IMR-90 (cell line): Measurements from ENCODE around the gene NUB1. TPM values are rescaled to one million over a fixed set of nuclear protein-coding genes. Genes with fewer than 3 reads are reported as not detected.

ENCODE experiments used
- ATAC-seq: fragments of 200-7000 bp; cut with Tn5 transposase; 2 replicates; pipeline ENCODE4 v1.9.1; 2020; ENCODE audit warnings: low read depth, mild to moderate bottlenecking, moderate library complexity
- BruUV-seq: library from RNA; stranded (reverse); fragments of 400-500 nt; replicated peaks from 2 replicates; lab custom pipeline; 2021; lab: Mats Ljungman, UMichigan
- CTCF ChIA-PET: fragments of 300-600 bp; formaldehyde crosslinking; extraction: SDS; loops from one replicate; lab custom pipeline; 2021; ENCODE audit warnings: antibody characterized with exemption; lab: Yijun Ruan, JAX
- POLR2A ChIA-PET: fragments of 300-600 bp; sonication (Branson Sonifier 250); formaldehyde crosslinking; loops from one replicate; lab custom pipeline; 2022; ENCODE audit warnings: antibody characterized with exemption; ENCODE audit not compliant: unreplicated experiment; lab: Charles Lee
- DNase-seq: peaks from one replicate; pipeline ENCODE4 v3.0.0; 2013
- H2AFZ ChIP-seq: replicated peaks from 2 replicates; pipeline ENCODE3; 2013; ENCODE audit warnings: low read length, mild to moderate bottlenecking; ENCODE audit not compliant: poor library complexity
- H2AK5ac ChIP-seq: 2 replicates; pipeline ENCODE4 v1.6.1; 2013; ENCODE audit warnings: low read depth, low read length, inconsistent platforms
- H2AK9ac ChIP-seq: replicated peaks from 2 replicates; pipeline ENCODE3; 2013; ENCODE audit warnings: mild to moderate bottlenecking, low read depth, low read length, moderate library complexity; ENCODE audit not compliant: poor library complexity
- H2BK120ac ChIP-seq: 2 replicates; pipeline ENCODE4 v1.6.1; 2013; ENCODE audit warnings: low read depth, low read length, inconsistent platforms
- H2BK15ac ChIP-seq: 3 replicates; pipeline ENCODE4 v1.6.1; 2013; ENCODE audit warnings: low read depth, low read length, inconsistent platforms
- H2BK20ac ChIP-seq: 2 replicates; pipeline ENCODE4 v1.6.1; 2013; ENCODE audit warnings: low read depth, mild to moderate bottlenecking, inconsistent platforms, low read length, moderate library complexity
- H2BK5ac ChIP-seq: 2 replicates; pipeline ENCODE4 v1.6.1; 2013; ENCODE audit warnings: mild to moderate bottlenecking, low read depth, low read length, inconsistent platforms; ENCODE audit not compliant: poor library complexity, severe bottlenecking
- H3K14ac ChIP-seq: replicated peaks from 2 replicates; pipeline ENCODE4 v1.6.1; 2013; ENCODE audit warnings: low read depth, low read length, inconsistent platforms
- H3K18ac ChIP-seq: 2 replicates; pipeline ENCODE4 v1.6.1; 2013; ENCODE audit warnings: low read depth, low read length, control low read depth
- H3K23ac ChIP-seq: 2 replicates; pipeline ENCODE4 v1.6.1; 2013; ENCODE audit warnings: low read depth, low read length, inconsistent platforms
- H3K27ac ChIP-seq: 2 replicates; pipeline ENCODE4 v1.5.1; 2013; ENCODE audit warnings: mild to moderate bottlenecking, control low read depth, low read length; ENCODE audit not compliant: insufficient read depth
- H3K27me3 ChIP-seq: 2 replicates; pipeline ENCODE4 v1.6.1; 2013; ENCODE audit warnings: low read length; ENCODE audit not compliant: control insufficient read depth, insufficient read depth
- H3K36me3 ChIP-seq: 2 replicates; pipeline ENCODE4 v1.6.1; 2013; ENCODE audit warnings: low read length, mixed read lengths; ENCODE audit not compliant: control insufficient read depth, insufficient read depth
- H3K4ac ChIP-seq: 2 replicates; pipeline ENCODE4 v1.6.1; 2013; ENCODE audit warnings: low read depth, low read length, inconsistent platforms
- H3K4me1 ChIP-seq: 2 replicates; pipeline ENCODE4 v1.6.1; 2013; ENCODE audit warnings: low read length, mixed read lengths; ENCODE audit not compliant: control insufficient read depth, insufficient read depth
- H3K4me2 ChIP-seq: 2 replicates; pipeline ENCODE4 v1.6.1; 2013; ENCODE audit warnings: low read depth, mild to moderate bottlenecking, control low read depth, low read length, moderate library complexity
- H3K4me3 ChIP-seq: 2 replicates; pipeline ENCODE4 v1.5.1; 2013; ENCODE audit warnings: low read depth, mild to moderate bottlenecking, control low read depth, low read length, moderate library complexity; ENCODE audit not compliant: insufficient read depth
- H3K56ac ChIP-seq: 2 replicates; pipeline ENCODE4 v1.6.1; 2013; ENCODE audit warnings: low read length, inconsistent platforms; ENCODE audit not compliant: insufficient read depth; ENCODE audit errors: extremely low read depth
- H3K79me1 ChIP-seq, 2 experiments: 2 replicates each; pipeline ENCODE4 v1.6.1; 2013; ENCODE audit warnings: low read length in 2 of 2, inconsistent platforms in 1 of 2, low read depth in 1 of 2
- H3K9ac ChIP-seq: 2 replicates; pipeline ENCODE4 v1.6.1; 2013; ENCODE audit warnings: low read depth, low read length, control low read depth
- H3K9me1 ChIP-seq: 2 replicates; pipeline ENCODE4 v1.6.1; 2013; ENCODE audit warnings: low read length, inconsistent platforms; ENCODE audit not compliant: insufficient read depth
- H3K9me3 ChIP-seq: 2 replicates; pipeline ENCODE4 v1.6.1; 2013; ENCODE audit warnings: low read length; ENCODE audit not compliant: control insufficient read depth, insufficient read depth
- H4K20me1 ChIP-seq: 2 replicates; pipeline ENCODE4 v1.6.1; 2013; ENCODE audit warnings: low read length, inconsistent platforms; ENCODE audit not compliant: insufficient read depth
- H4K5ac ChIP-seq: 2 replicates; pipeline ENCODE4 v1.6.1; 2013; ENCODE audit warnings: mild to moderate bottlenecking, low read depth, low read length, control low read depth
- H4K8ac ChIP-seq, 2 experiments: 2 replicates each; pipeline ENCODE4 v1.6.1; 2013; ENCODE audit warnings: low read depth in 2 of 2, low read length in 2 of 2, control low read depth in 1 of 2, inconsistent platforms in 1 of 2
- H4K91ac ChIP-seq: 2 replicates; pipeline ENCODE4 v1.6.1; 2013; ENCODE audit warnings: low read depth, low read length, inconsistent platforms; ENCODE audit not compliant: insufficient read depth
- BHLHE40 ChIP-seq: fragments of 150-350 bp; IDR thresholded peaks from 2 replicates; pipeline ENCODE4 v1.6.1; 2016; ENCODE audit warnings: mild to moderate bottlenecking, low read depth, low read length
- CEBPB ChIP-seq: IDR thresholded peaks from 2 replicates; pipeline ENCODE4 v1.6.1; 2012; ENCODE audit warnings: low read depth, low read length, improper control_type of control experiment
- CHD1 ChIP-seq: IDR thresholded peaks from 2 replicates; pipeline ENCODE4 v1.6.1; 2012; ENCODE audit warnings: low read depth, low read length, improper control_type of control experiment
- FOS ChIP-seq: fragments of 150-350 bp; IDR thresholded peaks from 2 replicates; pipeline ENCODE4 v1.6.1; 2016; ENCODE audit warnings: low read depth, low read length
- MXI1 ChIP-seq: IDR thresholded peaks from 2 replicates; pipeline ENCODE4 v1.6.1; 2012; ENCODE audit warnings: low read depth, mild to moderate bottlenecking, low read length, moderate library complexity, borderline replicate concordance
- NFE2L2 ChIP-seq: fragments of 150-350 bp; IDR thresholded peaks from 2 replicates; pipeline ENCODE4 v1.6.1; 2016; ENCODE audit warnings: low read depth, mild to moderate bottlenecking, low read length
- RAD21 ChIP-seq: IDR thresholded peaks from 2 replicates; pipeline ENCODE4 v1.6.1; 2012; ENCODE audit warnings: low read length, improper control_type of control experiment
- RCOR1 ChIP-seq: IDR thresholded peaks from 2 replicates; pipeline ENCODE4 v1.6.1; 2012; ENCODE audit warnings: mild to moderate bottlenecking, low read length, improper control_type of control experiment; ENCODE audit not compliant: insufficient replicate concordance
- RFX5 ChIP-seq: IDR thresholded peaks from 2 replicates; pipeline ENCODE4 v1.8.0; 2012; ENCODE audit warnings: low read depth, mild to moderate bottlenecking, low read length, moderate library complexity
- SMC3 ChIP-seq: fragments of 150-350 bp; IDR thresholded peaks from 2 replicates; pipeline ENCODE4 v1.6.1; 2016; ENCODE audit warnings: low read depth, mild to moderate bottlenecking, antibody characterized with exemption, low read length, moderate library complexity
- USF2 ChIP-seq: fragments of 150-350 bp; IDR thresholded peaks from 2 replicates; pipeline ENCODE4 v1.6.1; 2017; ENCODE audit warnings: mild to moderate bottlenecking, antibody characterized with exemption, low read length, low read depth
- WGBS, 2 experiments: methylation state at CpG; one replicate each; pipeline versions ENCODE4 v1.1.5 to v1.1.7; 2013; ENCODE audit warnings: missing lambda C conversion rate in 2 of 2; ENCODE audit not compliant: insufficient read length in 1 of 2; ENCODE audit errors: extremely low coverage in 2 of 2; 5-methylcytosine and 5-hydroxymethylcytosine counted together
- dilution Hi-C: fragments of 300-500 bp; cut with HindIII; formaldehyde crosslinking; loops from one replicate; pipeline ENCODE4 v1.14.3; 2018; ENCODE audit warnings: low sequenced_read_pairs; ENCODE audit not compliant: unreplicated experiment
- in situ Hi-C: fragments of 300-500 bp; cut with MboI; formaldehyde crosslinking; loops from 3 replicates; pipeline ENCODE4 v1.14.3; 2019; ENCODE audit warnings: low sequenced_read_pairs, inconsistent platforms, mixed read lengths
- intact Hi-C: fragments of 100-400 bp; cut with micrococcal nuclease; formaldehyde crosslinking; loops from 2 replicates; pipeline ENCODE4 v1.10.0; 2022
- polyA plus RNA-seq, 3 experiments: library from polyadenylated mRNA; depleted of rRNA; stranded (reverse); fragments of >200 nt; gene quantifications; 2 replicates each; pipeline ENCODE4 v1.2.3, GENCODE V29; 2012; ENCODE audit warnings: low replicate concordance in 1 of 3
- total RNA-seq: library from RNA; depleted of rRNA; stranded (reverse); fragments of >200 nt; gene quantifications from 2 replicates; pipeline ENCODE4 v1.2.3, GENCODE V29; 2012
- TF ChIP-seq, protein P1 (sequence below): fragments of 150-350 bp; IDR thresholded peaks from 2 replicates; pipeline ENCODE4 v1.6.1; 2016; ENCODE audit warnings: low read depth, mild to moderate bottlenecking, low read length, moderate library complexity, borderline replicate concordance

The NUB1 gene
- total and polyA plus RNA-seq, 2 of the 4 experiments (the other 2 are of a cell fraction): 20.1 to 29.7 TPM

GRCh38 chr7:151381348-151382078 is 39.9 kb downstream of the NUB1 start (continued):
- no peak for TF ChIP-seq BHLHE40

GRCh38 chr7:151382079-151382885 is 40.7 kb downstream of the NUB1 start:
- H3K4me2 ChIP-seq: no peak overlapping the region
- no peak overlapping the region for H3K4me3 ChIP-seq
- CTCF ChIA-PET: no interaction called here
- 34% methylated on average over 26 of the region's 37 CpGs; no CpG with 5 or more reads in 1 of the 2 experiments for WGBS, 2 experiments
- peaks cover 6% of the 10 kb centered on the region for H3K9me3 ChIP-seq
- H3K27ac ChIP-seq: no peak overlapping the region
- no peak overlapping the region for H2BK5ac ChIP-seq
- no peaks in the 10 kb centered on the region for H3K79me1 ChIP-seq
- intact Hi-C loops: no loop called here
- no peaks in the 10 kb centered on the region for H3K9me1 ChIP-seq
- H3K36me3 ChIP-seq: peaks cover 10% of the 10 kb centered on the region; the same call in 1 of the 2 replicates
- no peak overlapping the region for H2BK15ac ChIP-seq
- no peak overlapping the region for H4K8ac ChIP-seq
- BruUV-seq: no TSS peak
- no peak overlapping the region for H3K18ac ChIP-seq
- H3K4me1 ChIP-seq: no peaks in the 10 kb centered on the region
- H3K4ac ChIP-seq: no peak overlapping the region
- no peak overlapping the region for H4K5ac ChIP-seq
- H3K9ac ChIP-seq: no peak overlapping the region
- peaks cover 40% of the 10 kb centered on the region for H3K27me3 ChIP-seq
- H4K91ac ChIP-seq: no peak overlapping the region
- ATAC-seq (no peak), DNase-seq (no peak)
- H2BK20ac ChIP-seq: no peak overlapping the region
- no peak overlapping the region for H3K23ac ChIP-seq
- POLR2A ChIA-PET: no interaction called here
- H3K56ac ChIP-seq: no peak overlapping the region
- no peaks in the 10 kb centered on the region for H4K20me1 ChIP-seq
- dilution Hi-C loops: no loop called here
- no peak overlapping the region for H3K14ac ChIP-seq
- H2BK120ac ChIP-seq: no peak overlapping the region
- peak overlapping the region; percentile 21 for H2AFZ ChIP-seq
- in situ Hi-C loops: no loop called here
- no peak overlapping the region for H2AK5ac ChIP-seq
- peak overlapping the region; percentile 42 for H2AK9ac ChIP-seq
- TF ChIP-seq NFE2L2 (no peak), MXI1 (no peak), BHLHE40 (no peak), USF2 (no peak), SMC3 (no peak), FOS (no peak), CEBPB (no peak), RAD21 (no peak), CHD1 (no peak), RCOR1 (no peak), RFX5 (no peak)
- TF ChIP-seq, protein P1, sequence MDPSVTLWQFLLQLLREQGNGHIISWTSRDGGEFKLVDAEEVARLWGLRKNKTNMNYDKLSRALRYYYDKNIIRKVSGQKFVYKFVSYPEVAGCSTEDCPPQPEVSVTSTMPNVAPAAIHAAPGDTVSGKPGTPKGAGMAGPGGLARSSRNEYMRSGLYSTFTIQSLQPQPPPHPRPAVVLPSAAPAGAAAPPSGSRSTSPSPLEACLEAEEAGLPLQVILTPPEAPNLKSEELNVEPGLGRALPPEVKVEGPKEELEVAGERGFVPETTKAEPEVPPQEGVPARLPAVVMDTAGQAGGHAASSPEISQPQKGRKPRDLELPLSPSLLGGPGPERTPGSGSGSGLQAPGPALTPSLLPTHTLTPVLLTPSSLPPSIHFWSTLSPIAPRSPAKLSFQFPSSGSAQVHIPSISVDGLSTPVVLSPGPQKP: no peak
